Trophoblast cell (in vitro differentiated cells and primary cell): ENCODE measurements around the gene PLA2G12A.

ENCODE experiments used
- DNase-seq, 2 donors: peaks; one replicate each; pipeline ENCODE4 v3.0.0-alpha.2; 2016
- H2AFZ ChIP-seq: 2 replicates; pipeline ENCODE4 v1.6.1; 2013; ENCODE audit warnings: low read length, moderate library complexity, mild to moderate bottlenecking; ENCODE audit not compliant: insufficient read depth, poor library complexity
- H2AK5ac ChIP-seq: 2 replicates; pipeline ENCODE4 v1.6.1; 2013; ENCODE audit warnings: mild to moderate bottlenecking, low read length
- H2BK120ac ChIP-seq: 2 replicates; pipeline ENCODE4 v1.6.1; 2013; ENCODE audit warnings: low read length, mild to moderate bottlenecking, moderate library complexity; ENCODE audit not compliant: insufficient read depth, poor library complexity
- H2BK12ac ChIP-seq: 2 replicates; pipeline ENCODE4 v1.6.1; 2013; ENCODE audit warnings: mild to moderate bottlenecking, low read length, moderate library complexity
- H2BK5ac ChIP-seq: 2 replicates; pipeline ENCODE4 v1.6.1; 2013; ENCODE audit warnings: low read length, low read depth, moderate library complexity, mild to moderate bottlenecking; ENCODE audit not compliant: poor library complexity
- H3K14ac ChIP-seq: 2 replicates; pipeline ENCODE4 v1.6.1; 2013; ENCODE audit warnings: mild to moderate bottlenecking, low read length
- H3K18ac ChIP-seq: 2 replicates; pipeline ENCODE4 v1.6.1; 2013; ENCODE audit warnings: mild to moderate bottlenecking, low read length
- H3K23ac ChIP-seq: 2 replicates; pipeline ENCODE4 v1.6.1; 2013; ENCODE audit warnings: low read length
- H3K27ac ChIP-seq: 2 replicates; pipeline ENCODE4 v1.5.1; 2013; ENCODE audit warnings: low read depth, mild to moderate bottlenecking, inconsistent platforms, low read length, moderate library complexity
- H3K27me3 ChIP-seq: 2 replicates; pipeline ENCODE4 v1.6.1; 2013; ENCODE audit warnings: inconsistent platforms, mild to moderate bottlenecking, low read length, moderate library complexity; ENCODE audit not compliant: insufficient read depth
- H3K36me3 ChIP-seq, 2 experiments: 1 replicate in 1 of 2; 2 replicates in 1 of 2; pipeline ENCODE4 v1.6.1; 2013; ENCODE audit warnings: low read length in 2 of 2, mild to moderate bottlenecking in 2 of 2, moderate library complexity in 1 of 2; ENCODE audit not compliant: insufficient read depth in 2 of 2, control insufficient read depth in 1 of 2
- H3K4ac ChIP-seq: 2 replicates; pipeline ENCODE4 v1.6.1; 2013; ENCODE audit warnings: low read depth, mild to moderate bottlenecking, low read length, moderate library complexity
- H3K4me1 ChIP-seq, 2 experiments: 1 replicate in 1 of 2; 2 replicates in 1 of 2; pipeline ENCODE4 v1.6.1; 2013; ENCODE audit warnings: low read length in 2 of 2, mild to moderate bottlenecking in 2 of 2, moderate library complexity in 1 of 2; ENCODE audit not compliant: insufficient read depth in 2 of 2, control insufficient read depth in 1 of 2
- H3K4me2 ChIP-seq: 2 replicates; pipeline ENCODE4 v1.6.1; 2013; ENCODE audit warnings: inconsistent platforms, mild to moderate bottlenecking, low read length, moderate library complexity
- H3K4me3 ChIP-seq: 2 replicates; pipeline ENCODE4 v1.5.1; 2013; ENCODE audit warnings: mild to moderate bottlenecking, low read depth, low read length, inconsistent platforms
- H3K79me1 ChIP-seq: one replicate; pipeline ENCODE4 v1.6.1; 2013; ENCODE audit warnings: low read length
- H3K79me2 ChIP-seq: 2 replicates; pipeline ENCODE4 v1.6.1; 2013; ENCODE audit warnings: low read length, mild to moderate bottlenecking; ENCODE audit not compliant: control insufficient read depth, insufficient read depth, poor library complexity
- H3K9ac ChIP-seq: 2 replicates; pipeline ENCODE4 v1.6.1; 2013; ENCODE audit warnings: mild to moderate bottlenecking, low read length
- H3K9me3 ChIP-seq: 2 replicates; pipeline ENCODE4 v1.6.1; 2013; ENCODE audit warnings: low read depth, mild to moderate bottlenecking, control low read depth, inconsistent platforms, low read length; ENCODE audit not compliant: insufficient read depth
- H4K12ac ChIP-seq: 2 replicates; pipeline ENCODE4 v1.6.1; 2013; ENCODE audit warnings: low read depth, mild to moderate bottlenecking, low read length, moderate library complexity
- H4K8ac ChIP-seq: 2 replicates; pipeline ENCODE4 v1.6.1; 2013; ENCODE audit warnings: low read depth, mild to moderate bottlenecking, low read length, moderate library complexity
- H4K91ac ChIP-seq: one replicate; pipeline ENCODE4 v1.6.1; 2013; ENCODE audit warnings: low read depth, mild to moderate bottlenecking, low read length, moderate library complexity
- WGBS: extraction: QIAGEN DNeasy Blood & Tissue Kit; methylation state at CpG from one replicate; pipeline ENCODE4 v1.1.7; 2013; ENCODE audit warnings: missing lambda C conversion rate; ENCODE audit not compliant: insufficient read length, insufficient coverage; ENCODE audit errors: extremely low coverage; 5-methylcytosine and 5-hydroxymethylcytosine counted together

Gene PLA2G12A

DNA sequence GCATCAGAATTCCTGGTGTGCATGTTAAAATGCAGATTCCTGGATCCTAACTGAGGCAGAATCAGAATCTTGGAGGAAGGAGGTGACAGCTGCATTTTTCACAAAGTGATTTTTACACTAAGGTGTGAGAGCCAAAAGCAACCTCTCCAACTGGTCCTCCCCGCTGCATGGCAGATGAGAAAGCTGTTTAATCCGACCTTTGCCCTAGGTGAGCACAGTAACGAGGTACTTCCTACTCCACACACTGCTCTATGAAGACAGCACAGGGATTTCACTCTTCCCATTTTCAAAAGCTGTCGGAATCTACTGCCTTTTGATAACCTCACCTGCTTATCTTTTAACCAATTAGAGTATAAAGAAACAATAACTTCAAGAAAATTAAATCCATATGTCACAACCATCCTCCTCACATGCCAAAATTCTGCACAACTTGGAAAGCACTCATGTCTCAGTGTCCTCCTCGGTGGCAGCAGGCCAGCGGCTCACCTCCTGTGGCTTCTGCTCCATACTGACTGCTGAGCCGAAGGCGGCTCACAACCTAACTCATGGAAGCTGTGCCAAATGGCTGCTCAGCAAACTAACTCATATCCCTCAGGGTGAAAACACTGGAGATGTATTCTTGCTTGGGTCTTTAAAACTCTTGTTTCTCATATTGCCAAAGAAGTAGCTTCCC, 30.2 kb downstream of the PLA2G12A start:
- no peak overlapping the region for H4K8ac ChIP-seq
- no peak overlapping the region for H2BK12ac ChIP-seq
- WGBS, result no CpG with 5 or more reads among the region's 8 CpGs

DNA sequence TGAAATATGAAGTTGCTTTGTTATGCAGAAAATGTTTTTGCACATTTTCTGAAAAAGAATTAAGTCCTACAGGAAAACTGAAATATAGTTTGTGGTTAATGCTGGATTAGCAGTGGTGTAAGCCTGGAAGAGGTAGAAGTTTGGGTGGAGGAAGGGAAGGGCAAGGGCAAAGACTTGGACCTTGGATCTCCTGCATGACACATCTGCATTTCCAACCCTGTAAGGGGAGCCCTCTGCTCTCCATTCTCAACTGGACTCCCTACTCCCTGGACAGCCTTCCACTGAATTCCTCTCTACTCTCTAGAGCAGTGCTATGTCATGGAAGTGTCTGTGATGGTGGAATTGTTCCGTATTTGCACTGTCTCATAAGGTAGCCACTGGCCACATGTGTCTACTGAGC, 31.2 kb downstream of the PLA2G12A start:
- Histone ChIP-seq H4K12ac (no peak overlapping the region), H2AFZ (no peak overlapping the region), H3K27ac (no peak overlapping the region), H3K4me1 (peaks cover 5 to 10% of the 10 kb centered on the region in 2 experiments), H4K91ac (no peak overlapping the region), H3K9me3 (no peaks in the 10 kb centered on the region), H2BK5ac (no peak overlapping the region), H3K4ac (no peak overlapping the region), H4K8ac (no peak overlapping the region), H2BK120ac (no peak overlapping the region), H3K27me3 (no peaks in the 10 kb centered on the region), H2BK12ac (no peak overlapping the region), H3K14ac (no peak overlapping the region), H3K4me2 (no peak overlapping the region), H3K36me3 (peaks cover 9 to 14% of the 10 kb centered on the region in 2 experiments), H3K4me3 (no peak overlapping the region), H3K18ac (no peak overlapping the region), H3K9ac (no peak overlapping the region), H3K23ac (no peak overlapping the region), H3K79me2 (peaks cover 10% of the 10 kb centered on the region), H3K79me1 (peaks cover 10% of the 10 kb centered on the region), H2AK5ac (no peak overlapping the region)
- no peak for DNase-seq
- WGBS, result no CpG with 5 or more reads among the region's 1 CpG

More for the DNA sequence above, 30.2 kb downstream of the PLA2G12A start:
- Histone ChIP-seq H3K27ac (no peak overlapping the region), H3K9ac (peak overlapping the region; percentile 49), H3K18ac (no peak overlapping the region), H3K14ac (no peak overlapping the region), H3K79me1 (peaks cover 10% of the 10 kb centered on the region), H3K36me3 (peaks cover 9 to 10% of the 10 kb centered on the region in 2 experiments), H3K4ac (no peak overlapping the region), H3K27me3 (no peaks in the 10 kb centered on the region), H2BK5ac (no peak overlapping the region), H3K4me1 (peaks cover 5 to 10% of the 10 kb centered on the region in 2 experiments), H2AK5ac (no peak overlapping the region), H2AFZ (no peak overlapping the region), H3K23ac (peak overlapping the region; percentile 38), H3K9me3 (no peaks in the 10 kb centered on the region), H3K4me2 (no peak overlapping the region), H3K79me2 (peaks cover 10% of the 10 kb centered on the region), H3K4me3 (no peak overlapping the region), H2BK120ac (no peak overlapping the region), H4K12ac (no peak overlapping the region), H4K91ac (no peak overlapping the region)
- DNase-seq, result no peak

DNA sequence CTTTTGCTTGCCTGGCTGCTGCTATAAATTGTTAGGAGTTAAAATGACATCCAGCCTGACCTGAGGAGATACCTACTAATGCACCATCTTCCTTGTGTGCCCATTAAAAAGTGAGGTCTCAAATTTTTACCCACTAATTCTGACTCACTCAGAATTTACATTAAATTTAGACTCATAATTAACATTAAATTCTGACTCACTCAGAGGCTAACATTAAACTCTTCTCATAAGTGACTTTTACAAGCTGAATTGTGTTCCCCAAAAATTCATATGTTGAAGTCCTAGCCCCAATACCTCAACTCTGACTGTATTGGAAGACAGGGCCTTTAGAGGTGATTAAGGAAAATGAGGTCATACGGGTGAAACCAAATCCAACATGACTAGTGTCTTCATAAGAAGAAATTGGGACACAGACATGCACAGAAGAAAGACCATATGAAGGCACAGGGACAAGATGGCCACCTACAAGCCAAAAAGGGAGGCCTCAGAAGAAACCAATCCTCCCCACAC, 38.4 kb downstream of the PLA2G12A start:
- no peak for DNase-seq
- Histone ChIP-seq H2BK5ac (no peak overlapping the region), H3K36me3 (peaks cover 10 to 23% of the 10 kb centered on the region in 2 experiments), H3K79me2 (no peaks in the 10 kb centered on the region), H3K18ac (no peak overlapping the region), H2BK120ac (no peak overlapping the region), H2AK5ac (no peak overlapping the region), H3K14ac (no peak overlapping the region), H3K4me3 (no peak overlapping the region), H3K4me1 (no peaks in the 10 kb centered on the region), H3K27me3 (no peaks in the 10 kb centered on the region), H3K9me3 (no peaks in the 10 kb centered on the region), H2AFZ (no peak overlapping the region), H3K9ac (no peak overlapping the region), H3K27ac (no peak overlapping the region), H4K91ac (no peak overlapping the region), H4K12ac (no peak overlapping the region), H3K4ac (no peak overlapping the region), H3K23ac (no peak overlapping the region), H3K79me1 (no peaks in the 10 kb centered on the region), H3K4me2 (no peak overlapping the region), H2BK12ac (no peak overlapping the region), H4K8ac (no peak overlapping the region)
- no CpG with 5 or more reads among the region's 1 CpG for WGBS

DNA sequence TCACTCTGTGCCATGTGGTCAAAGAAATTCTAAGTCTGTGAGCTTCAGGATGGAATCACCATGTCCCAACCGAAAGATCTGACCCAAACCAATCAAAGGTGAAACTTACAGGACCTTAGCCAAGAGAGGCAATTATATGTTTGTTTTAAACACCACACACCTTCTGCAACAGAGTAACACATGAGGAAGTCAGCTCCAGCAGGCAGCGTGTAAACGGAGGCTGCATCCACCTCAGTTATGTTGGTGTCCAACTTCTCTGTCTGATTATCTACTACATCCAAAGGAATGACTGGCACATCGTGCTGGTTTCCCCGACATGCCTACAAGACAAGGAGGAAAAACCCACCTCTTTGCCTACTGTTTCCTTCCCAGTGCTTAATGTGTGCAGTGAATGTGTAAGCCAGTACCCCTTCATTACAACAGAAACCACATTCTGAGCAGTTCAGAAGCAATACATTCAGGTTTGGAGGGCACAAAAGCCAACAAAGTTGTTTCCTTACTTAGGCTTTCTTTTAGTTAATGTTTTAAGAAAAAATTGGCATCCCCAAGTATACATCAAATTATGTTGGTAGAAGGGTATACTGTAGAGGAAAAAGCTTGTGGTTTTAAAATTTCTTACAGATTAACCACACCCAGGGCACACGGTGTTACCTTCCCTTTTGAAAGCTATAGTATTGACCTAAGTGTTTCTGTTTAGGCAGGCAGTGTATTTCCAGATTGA, 39.0 kb downstream of the PLA2G12A start:
- no peak overlapping the region for H3K14ac ChIP-seq
- no peak overlapping the region for H4K12ac ChIP-seq
- H2BK120ac ChIP-seq, result no peak overlapping the region
- no peaks in the 10 kb centered on the region for H3K9me3 ChIP-seq
- H3K18ac ChIP-seq, result no peak overlapping the region
- no peak overlapping the region for H3K9ac ChIP-seq
- H2AK5ac ChIP-seq, result no peak overlapping the region
- no peak overlapping the region for H2BK5ac ChIP-seq
- no peak overlapping the region for H3K4me2 ChIP-seq
- H3K27me3 ChIP-seq, result no peaks in the 10 kb centered on the region
- H3K36me3 ChIP-seq, result peaks cover 10 to 23% of the 10 kb centered on the region in 2 experiments
- DNase-seq, result no peak
- no peak overlapping the region for H3K4ac ChIP-seq
- H3K4me3 ChIP-seq, result no peak overlapping the region
- no peak overlapping the region for H2AFZ ChIP-seq
- no peaks in the 10 kb centered on the region for H3K4me1 ChIP-seq
- no peaks in the 10 kb centered on the region for H3K79me2 ChIP-seq
- no CpG with 5 or more reads among the region's 6 CpGs for WGBS
- no peak overlapping the region for H3K23ac ChIP-seq
- H3K79me1 ChIP-seq, result no peaks in the 10 kb centered on the region
- no peak overlapping the region for H2BK12ac ChIP-seq
- H3K27ac ChIP-seq, result no peak overlapping the region
- no peak overlapping the region for H4K91ac ChIP-seq
- no peak overlapping the region for H4K8ac ChIP-seq
